HG02642 (cell line): ENCODE measurements around the gene ZSWIM4.
"Not testable (repeated sequence)": the region's sequence is repeated elsewhere in the genome, so short reads cannot be mapped to it uniquely, and the experiment has no call there.

Experiments used
- ATAC-seq: cut with Tn5 transposase; IDR thresholded peaks from one replicate; pipeline ENCODE4 v1.9.1; 2021; ENCODE audit warnings: mild to moderate bottlenecking; ENCODE audit not compliant: unreplicated experiment, poor library complexity

ZSWIM4 gene

DNA sequence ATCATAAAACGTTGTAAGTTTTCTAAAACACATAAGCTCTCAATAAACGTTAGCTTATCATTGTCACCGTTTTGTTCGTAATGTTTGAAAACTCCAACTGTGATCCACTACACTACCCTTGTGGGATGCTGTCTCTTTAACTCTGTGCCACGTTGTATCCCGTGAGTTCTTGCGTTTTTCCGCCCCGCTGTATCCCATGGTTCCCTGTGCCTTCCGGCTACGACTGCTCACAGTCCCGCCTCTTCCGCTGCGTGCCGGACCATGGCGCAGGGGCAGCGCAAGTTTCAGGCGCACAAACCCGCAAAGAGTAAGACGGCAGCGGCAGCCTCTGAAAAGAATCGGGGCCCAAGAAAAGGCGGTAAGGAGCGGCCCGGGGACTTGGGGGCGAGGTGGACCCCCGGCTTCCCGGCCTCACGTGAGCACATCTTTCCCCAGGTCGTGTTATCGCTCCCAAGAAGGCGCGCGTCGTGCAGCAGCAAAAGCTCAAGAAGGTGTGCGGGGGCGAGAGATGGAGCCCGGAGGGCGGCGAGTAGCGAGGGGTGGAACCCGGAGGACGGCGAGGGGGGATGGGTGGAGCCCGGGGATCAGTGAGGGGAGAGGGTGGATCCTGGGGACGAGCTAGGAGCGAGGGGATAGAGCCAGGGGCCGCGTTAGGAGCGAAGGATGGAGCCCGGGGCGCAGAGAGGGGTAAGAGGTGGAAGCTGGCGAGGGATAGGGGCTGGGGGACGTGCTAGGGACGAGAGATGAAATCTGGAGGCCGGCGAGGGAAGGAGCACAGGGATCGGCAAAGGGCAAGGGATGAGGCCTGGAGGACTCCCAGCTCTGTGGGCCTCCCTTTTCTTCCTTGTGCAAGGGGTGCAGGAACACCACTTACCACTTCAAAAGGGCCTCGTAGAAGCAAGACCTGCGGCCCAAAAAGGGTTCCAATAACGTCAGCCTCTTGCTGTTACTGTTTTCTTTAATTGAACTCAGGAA, 20.7 kb upstream of the ZSWIM4 start, which contains the start of gene C19orf53:
C19orf53 (plus strand) TSS at position 240 of the 975 bp plus-strand sequence; CDS start at position 262, 22 bp downstream.
- ATAC-seq: peak; percentile 95

DNA sequence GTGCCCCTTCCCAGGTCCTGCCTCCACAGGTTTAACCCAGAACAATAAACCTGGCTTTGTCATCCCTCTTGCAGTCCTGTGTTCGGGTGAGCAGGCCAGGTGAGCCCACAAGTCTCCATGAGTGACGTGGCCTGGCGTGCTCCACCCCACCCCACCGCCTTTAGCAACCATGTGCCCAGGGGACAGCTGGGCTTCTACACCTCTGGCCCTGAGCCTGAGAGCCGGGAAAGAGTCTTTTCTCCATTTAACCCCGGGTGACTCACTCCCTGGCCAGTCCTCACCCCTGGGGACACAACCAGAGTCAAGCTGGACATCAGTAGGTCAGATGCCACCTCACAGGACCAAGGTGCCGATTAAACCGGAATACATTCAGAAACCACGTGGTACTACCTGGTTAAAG, 16.8 kb upstream of the ZSWIM4 start:
- ATAC-seq: no peak

DNA sequence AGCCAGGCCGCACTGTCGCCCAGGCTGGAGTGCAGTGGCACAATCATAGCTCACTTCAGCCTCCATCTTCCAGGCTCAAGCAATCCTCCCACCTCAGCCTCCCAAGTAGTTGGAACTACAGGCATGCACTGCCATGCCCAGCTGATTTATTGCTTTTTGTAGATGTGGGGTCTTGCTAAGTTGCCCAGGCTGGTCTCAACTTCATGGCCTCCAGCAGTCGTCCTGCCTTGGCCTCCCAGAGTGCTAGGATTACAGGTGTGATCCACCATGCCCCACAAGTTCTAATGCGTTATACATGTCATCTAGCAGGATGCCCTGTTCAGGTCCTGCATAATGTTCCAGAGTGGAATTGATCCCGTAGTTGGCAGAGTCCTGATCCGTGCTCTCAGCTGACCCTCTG, 16.4 kb upstream of the ZSWIM4 start:
- no peak for ATAC-seq

DNA sequence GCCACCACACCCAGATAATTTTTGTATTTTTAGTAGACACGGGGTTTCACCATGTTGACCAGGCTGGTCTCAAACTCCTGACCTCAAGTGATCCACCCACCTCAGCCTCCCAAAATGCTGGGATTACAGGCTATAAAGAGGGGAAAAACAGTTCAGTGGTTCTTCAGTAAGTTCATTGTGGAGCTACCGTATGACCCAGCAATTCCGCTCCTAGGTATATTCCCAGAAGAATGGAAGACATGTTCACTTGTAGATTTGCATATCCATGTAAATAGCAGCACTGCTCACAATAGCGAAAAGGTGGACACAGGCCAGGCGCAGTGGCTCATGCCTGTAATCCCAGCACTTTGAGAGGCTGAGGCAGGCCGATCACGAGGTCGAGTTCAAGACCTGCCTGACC, 15.4 kb upstream of the ZSWIM4 start:
- not testable (repeated sequence) for ATAC-seq

DNA sequence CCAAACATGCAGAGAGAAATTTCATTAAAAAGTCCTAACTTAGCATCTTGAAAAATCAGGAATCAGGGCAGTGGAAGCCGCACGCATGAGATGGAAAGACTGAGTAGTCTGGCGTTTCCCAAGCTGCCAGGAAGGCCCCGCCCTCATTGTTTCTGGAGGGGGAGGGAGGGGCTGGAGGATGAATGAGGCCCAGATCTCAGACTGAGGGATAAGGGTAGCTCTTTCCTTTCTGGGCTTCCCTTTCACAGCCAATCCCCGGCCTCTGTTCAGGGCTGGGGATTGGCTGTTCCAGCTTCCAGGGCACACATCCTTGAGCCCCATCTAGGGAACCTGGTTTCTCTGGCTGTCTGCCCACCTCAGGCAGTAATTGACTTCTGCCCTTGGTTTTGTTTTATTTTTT, 13.7 kb upstream of the ZSWIM4 start:
- no peak for ATAC-seq

DNA sequence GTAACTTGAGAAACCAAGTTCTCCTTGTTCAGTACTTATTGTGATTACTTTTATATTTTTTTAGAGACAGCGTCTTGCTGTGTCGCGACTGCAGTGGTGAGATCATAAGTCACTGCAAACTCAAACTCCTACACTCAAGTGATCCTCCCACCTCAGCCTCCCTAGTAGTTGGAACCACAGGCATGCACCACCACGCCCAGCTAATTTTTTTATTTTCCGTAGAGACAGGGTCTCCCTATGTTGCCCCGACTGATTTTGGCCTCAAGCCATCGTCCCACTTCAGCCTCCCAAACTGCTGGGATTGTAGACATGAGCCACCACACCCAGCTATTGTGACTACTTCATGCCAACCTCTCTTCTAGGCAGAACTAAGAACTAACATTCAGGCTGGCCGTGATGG, 12.7 kb upstream of the ZSWIM4 start:
- no peak for ATAC-seq

DNA sequence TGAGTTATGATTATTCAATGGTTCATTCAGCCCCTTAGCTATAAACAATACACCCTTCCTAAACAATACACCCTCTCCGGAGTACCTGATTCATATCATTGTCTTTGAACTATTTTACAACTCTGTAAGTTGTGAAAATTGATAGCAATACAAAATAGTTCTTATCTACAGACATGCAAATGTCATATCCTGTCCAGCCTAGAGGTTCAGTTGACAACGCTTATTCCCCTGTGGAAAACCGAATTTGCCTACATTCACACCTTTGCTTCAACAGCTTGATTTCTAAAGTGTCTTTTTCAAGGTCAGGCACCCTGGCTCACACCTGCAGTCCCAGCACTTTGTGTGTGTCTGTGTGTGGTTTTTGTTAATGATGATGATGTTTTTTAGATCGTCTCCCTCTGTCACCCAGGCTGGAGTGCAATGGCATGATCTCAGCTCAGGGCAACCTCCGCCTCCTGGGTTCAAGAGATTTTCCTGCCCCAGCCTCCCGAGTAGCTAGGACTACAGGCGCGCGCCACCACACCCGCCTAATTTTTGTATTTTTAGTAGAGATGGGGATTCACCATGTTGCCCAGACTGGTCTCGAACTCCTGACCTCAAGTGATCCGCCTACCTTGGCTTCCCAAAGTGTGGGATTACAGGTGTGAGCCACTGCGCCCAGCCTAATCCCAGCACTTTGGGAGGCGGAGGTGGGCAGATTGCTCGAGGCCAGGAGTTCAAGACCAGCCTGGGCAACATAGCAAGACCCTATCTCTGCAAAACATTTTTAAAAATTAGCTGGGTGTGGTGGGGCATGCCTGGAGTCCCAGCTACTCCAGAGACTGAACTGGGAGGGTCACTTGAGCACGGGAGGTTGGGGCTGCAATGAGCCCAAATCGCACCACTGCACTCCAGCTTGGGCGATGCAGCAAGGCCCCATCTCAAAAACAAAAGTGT, 11.4 kb upstream of the ZSWIM4 start:
- no peak for ATAC-seq

DNA sequence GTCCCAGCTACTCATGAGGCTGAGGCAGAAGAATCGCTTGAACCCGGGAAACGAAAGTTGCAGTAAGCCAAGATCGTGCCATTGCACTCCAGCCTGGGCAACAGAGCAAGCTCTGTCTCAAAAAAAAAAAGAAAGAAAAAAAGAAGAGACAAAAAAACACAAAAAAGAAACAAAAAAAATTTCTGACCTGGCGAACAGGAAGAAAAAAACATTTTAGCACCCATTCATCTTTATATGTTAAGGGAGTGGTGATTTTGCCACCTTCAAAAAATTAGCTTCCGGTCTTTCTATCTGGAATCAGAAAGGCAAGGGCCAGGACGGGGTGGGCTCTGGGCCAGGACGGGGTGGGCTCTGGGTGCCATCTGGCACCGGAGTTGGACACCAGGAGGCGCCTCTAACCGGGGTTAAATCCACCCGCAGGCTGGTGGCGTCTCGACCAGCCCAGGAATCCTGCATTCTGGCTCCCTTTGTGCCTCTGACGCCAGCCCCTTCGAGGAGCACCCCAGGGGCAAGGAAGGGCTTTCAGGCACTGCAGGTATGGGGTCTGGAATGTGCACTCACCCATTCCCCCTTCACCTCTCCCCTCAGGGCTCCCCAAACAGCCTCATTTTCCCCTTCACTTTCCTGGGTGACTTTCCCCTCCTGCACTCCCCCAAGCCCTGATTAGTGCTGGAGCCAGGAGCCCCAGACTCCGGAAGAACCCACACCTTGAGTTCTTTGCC, 10.4 kb upstream of the ZSWIM4 start:
- ATAC-seq: no peak

DNA sequence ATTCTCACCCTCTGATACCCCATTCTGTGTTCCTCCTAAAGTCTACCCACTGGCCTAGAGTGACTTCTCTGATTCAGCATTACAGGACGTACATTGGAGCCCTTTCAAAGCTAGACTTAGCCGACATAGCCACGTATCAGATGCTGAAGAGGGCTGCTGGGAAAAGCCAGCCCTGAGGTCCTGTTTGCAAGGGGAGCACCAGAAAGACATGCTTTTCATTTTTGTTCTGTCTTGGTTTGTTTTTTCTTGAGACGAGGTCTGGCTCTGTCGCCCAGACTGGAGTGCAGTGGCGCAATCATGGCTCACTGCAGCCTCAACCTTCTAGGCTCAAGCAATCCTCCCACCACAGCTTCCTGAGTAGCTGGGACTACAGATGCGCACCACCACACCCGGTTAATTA, 6.3 kb upstream of the ZSWIM4 start:
- ATAC-seq: no peak

DNA sequence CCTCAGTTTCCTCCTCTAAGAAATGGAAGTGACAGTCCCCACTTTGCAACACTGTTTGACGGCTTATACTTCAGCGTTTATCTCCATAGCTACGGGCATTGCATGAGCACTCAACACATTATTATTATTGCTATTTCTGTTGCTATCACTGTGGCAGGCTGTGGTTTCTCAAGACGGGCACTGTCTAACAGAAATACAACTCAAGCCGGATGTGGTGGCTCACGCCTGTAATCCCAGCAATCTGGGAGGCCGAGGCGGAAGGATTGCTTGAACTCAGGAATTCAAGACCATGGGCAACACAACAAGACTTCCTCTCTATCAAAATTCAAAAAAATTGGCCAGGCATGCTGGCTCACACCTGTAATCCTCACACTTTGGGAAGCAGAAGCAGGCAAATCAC, 4.9 kb upstream of the ZSWIM4 start:
- ATAC-seq: no peak

DNA sequence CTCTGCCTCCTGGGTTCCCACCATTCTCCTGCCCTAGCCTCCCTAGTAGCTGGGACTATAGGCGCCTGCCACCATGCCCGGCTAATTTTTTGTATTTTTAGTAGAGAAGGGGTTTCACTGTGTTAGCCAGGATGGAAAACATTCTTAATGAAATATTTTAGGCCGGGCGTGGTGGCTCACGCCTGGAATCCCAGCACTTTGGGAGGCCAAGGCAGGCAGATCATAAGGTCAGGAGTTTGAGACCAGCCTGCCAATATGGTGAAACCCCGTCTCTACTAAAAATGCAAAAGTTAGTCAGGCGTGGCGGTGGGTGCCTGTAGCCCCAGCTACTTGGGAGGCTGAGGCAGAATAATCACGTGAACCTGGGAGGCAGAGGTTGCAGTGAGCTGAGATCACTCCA, 1.9 kb upstream of the ZSWIM4 start:
- not testable (repeated sequence) for ATAC-seq

DNA sequence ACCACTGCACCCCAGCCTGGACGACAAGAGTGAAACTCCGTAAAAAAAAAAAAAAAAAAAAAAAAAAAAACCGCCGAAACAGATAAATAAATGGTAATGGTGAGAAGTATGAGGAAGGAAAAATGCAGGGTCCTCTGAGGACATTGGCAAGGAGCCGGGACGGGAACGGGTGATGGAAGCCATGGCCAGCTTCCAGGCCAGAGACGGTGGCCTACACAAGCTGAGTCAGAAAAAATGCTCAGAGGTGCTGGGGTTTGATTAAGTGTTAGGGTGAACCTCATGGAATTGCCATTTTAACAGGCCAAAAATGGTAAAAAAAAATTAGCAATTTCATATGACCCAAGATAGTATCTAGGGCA, 866 bp upstream of the ZSWIM4 start:
- no peak for ATAC-seq

DNA sequence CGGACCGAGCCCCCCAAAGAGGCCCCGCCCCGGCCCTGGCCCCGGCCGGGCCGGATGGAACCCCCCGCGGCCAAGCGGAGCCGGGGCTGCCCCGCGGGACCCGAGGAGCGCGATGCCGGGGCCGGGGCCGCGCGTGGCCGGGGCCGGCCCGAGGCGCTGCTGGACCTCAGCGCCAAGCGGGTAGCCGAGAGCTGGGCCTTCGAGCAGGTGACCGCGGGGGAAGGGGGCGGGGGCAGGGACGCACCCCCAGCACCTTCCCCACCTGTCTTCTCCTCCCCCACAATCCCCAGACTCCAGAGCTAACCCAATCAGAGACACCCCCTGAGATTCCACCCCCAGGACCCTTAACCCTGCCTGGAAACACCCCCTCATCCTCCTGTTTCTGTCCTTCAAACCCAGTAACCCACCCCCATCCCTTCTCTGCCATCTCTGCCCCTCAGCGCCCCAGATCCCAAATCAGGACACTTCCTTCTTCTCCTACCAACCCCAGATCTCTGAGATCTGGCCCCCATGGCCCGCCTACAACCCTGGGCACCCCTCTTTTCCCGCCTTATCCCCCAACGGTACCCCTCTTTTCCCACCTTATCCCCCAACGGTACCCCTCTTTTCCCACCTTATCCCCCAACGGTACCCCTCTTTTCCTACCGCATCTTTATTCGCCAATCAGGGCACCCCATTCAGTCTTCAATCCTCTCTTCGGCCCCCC, 505 bp downstream of the ZSWIM4 start:
- peak; percentile 43 for ATAC-seq

DNA sequence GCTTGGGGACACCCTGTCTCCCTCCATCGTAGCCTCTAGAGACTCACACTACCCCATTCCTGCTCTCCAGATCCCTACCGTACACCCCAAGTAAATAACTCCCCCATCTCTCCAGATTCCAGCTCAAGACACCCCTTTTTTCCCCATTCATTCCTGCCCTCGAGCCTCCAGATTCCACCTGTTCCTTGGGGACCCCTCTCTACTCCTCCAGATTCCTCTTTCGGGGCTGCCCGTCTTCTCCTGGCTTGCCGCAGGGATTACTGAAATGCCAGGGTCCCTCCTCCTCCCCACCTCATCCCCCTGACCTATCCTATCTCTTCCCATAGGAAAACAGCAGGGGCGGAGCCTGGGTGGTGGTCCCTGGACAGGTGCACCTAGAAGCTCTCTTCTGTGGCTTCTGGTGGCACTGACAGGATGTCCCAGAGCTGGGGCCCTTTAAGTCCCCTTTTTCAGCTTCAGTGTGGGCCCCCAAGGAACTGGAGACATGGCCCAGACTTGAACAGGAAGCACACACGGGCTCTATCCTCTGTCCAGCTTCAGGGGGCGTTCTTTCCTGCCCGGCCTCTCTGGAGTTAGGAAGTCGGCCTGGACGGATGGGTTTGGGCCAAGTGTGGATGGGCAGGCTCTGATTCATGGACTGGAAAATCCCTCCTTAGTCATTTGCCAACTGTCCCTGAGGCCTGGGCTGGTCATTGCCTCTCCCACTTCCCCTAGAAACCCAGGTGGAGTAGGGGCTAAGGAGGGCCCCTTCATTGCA, 1.2 kb downstream of the ZSWIM4 start:
- no peak for ATAC-seq

DNA sequence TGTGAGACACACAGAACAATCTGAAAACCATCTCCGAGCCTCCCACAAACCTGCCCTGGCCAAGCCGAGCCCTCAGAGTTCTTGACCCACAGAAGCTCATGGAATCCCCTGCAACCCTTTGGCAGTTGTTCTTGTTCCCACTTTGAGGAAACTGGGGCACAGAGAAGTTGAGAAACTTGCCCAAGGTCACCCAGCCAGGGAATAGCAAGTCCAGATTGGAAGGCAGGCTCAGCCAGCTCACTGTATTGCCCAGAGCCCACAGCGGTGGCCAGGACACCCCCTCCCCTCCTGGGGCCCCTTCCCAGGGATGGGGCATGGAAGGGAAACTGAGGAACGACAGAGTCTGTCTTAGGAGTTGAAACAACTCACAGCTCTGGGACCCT, 1.8 kb downstream of the ZSWIM4 start:
- ATAC-seq: no peak

DNA sequence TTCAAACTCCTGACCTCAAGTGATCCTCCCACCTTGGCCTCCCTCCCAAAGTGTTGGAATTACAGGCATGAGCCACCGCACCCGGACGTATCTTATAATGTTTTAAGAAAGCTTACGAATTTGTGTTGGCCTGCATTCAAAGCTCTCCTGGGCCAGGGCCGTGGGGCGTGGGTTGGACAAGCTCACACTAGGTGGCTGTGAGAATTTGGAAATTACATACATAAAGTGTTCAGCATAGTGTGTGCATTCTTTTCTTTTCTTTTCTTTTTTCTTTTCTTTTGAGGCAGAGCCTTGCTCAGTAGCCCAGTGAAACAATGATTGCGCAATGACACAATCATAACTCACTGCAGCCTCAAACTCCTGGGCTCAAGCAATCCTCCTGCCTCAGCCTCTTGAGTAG, 2.6 kb downstream of the ZSWIM4 start:
- ATAC-seq: no peak

DNA sequence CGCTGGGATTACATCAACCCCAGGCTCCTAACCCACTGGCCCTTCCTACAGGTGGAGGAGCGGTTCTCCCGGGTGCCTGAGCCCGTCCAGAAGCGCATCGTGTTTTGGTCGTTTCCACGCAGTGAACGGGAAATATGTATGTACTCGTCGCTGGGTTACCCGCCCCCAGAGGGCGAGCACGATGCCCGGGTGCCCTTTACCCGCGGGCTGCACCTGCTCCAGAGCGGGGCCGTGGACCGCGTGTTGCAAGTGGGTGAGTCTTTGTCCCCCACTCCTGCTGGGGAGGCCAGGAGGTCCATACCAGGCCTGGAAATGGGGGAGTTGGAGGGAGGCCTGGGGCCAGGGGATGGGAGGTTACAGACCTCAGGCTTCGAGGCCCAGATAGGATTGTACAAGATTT, 4.4 kb downstream of the ZSWIM4 start:
- ATAC-seq: no peak

DNA sequence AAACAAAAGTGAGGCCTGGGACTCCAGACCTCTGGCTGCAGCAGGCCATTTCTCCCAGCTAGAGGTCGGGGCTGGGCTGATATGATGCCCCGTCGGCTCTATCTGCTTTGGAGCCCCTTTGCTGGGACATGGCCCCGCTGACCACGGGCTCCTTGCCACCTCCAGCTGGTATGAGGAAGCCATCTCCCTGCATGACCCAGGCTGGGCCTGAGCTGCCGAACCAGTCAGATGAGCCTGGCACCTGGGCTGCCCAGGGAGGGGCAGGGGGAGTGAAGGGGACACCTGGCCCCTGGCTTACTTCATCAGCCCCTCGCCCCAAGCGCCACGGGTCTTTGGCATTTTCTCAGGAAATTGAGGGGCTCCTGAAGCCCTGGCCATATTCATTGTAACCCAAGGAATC, 7.8 kb downstream of the ZSWIM4 start:
- no peak for ATAC-seq
